H1 (cell line): ENCODE measurements around the gene ZNF777. TPM values are rescaled to one million over a fixed set of nuclear protein-coding genes. Genes with fewer than 3 reads are reported as not detected.
A peak's percentile ranks its signal among the peaks of the same experiment; 100 is the strongest.

Experiments
- CBX8 ChIP-seq: fragments of 300-800, 300-1000 bp; sonication (generic); IDR thresholded peaks from 2 replicates; pipeline ENCODE4 v1.7.1; 2016; ENCODE audit warnings: low read depth, low read length, borderline replicate concordance
- CHD1 ChIP-seq: IDR thresholded peaks from 2 replicates; pipeline ENCODE4 v1.6.1; 2012; ENCODE audit warnings: low read depth, low read length, improper control_type of control experiment
- CTCF ChIP-seq, 3 experiments: IDR thresholded peaks; 1 replicate in 2 of 3; 2 replicates in 1 of 3; pipeline versions ENCODE4 v1.5.1 to v1.6.1; 2011; ENCODE audit warnings: low read length in 3 of 3, mild to moderate bottlenecking in 3 of 3, inconsistent platforms in 2 of 3, low read depth in 1 of 3, moderate library complexity in 1 of 3; ENCODE audit not compliant: insufficient read depth in 1 of 3; ENCODE audit errors: control extremely low read depth in 1 of 3
- E2F6 ChIP-seq: IDR thresholded peaks from 2 replicates; pipeline ENCODE4 v1.6.1; 2012; ENCODE audit warnings: inconsistent platforms
- EP300 ChIP-seq, 2 experiments: IDR thresholded peaks; 1 replicate in 1 of 2; 2 replicates in 1 of 2; pipeline ENCODE4 v1.6.1; 2011 to 2012; ENCODE audit warnings: low read depth in 2 of 2, low read length in 2 of 2, mild to moderate bottlenecking in 2 of 2, borderline replicate concordance in 1 of 2, inconsistent platforms in 1 of 2, moderate library complexity in 1 of 2
- KDM4A ChIP-seq: IDR thresholded peaks from one replicate; pipeline ENCODE4 v1.7.1; 2012; ENCODE audit warnings: low read depth, mild to moderate bottlenecking, moderate library complexity, low read length, inconsistent platforms; ENCODE audit not compliant: severe bottlenecking
- NANOG ChIP-seq: IDR thresholded peaks from 2 replicates; pipeline ENCODE4 v1.6.1; 2011; ENCODE audit warnings: low read length, low read depth, mild to moderate bottlenecking, inconsistent platforms; ENCODE audit not compliant: insufficient read depth, poor library complexity, severe bottlenecking
- NRF1 ChIP-seq: IDR thresholded peaks from 2 replicates; pipeline ENCODE4 v1.6.1; 2011; ENCODE audit warnings: mild to moderate bottlenecking, low read depth, low read length, improper control_type of control experiment
- RFX5 ChIP-seq: IDR thresholded peaks from 2 replicates; pipeline ENCODE4 v1.6.1; 2011; ENCODE audit warnings: low read depth, low read length, improper control_type of control experiment, borderline replicate concordance
- RXRA ChIP-seq: IDR thresholded peaks from 2 replicates; pipeline ENCODE4 v1.6.1; 2011; ENCODE audit warnings: low read depth, mild to moderate bottlenecking, low read length, moderate library complexity; ENCODE audit not compliant: insufficient read depth
- SRF ChIP-seq: IDR thresholded peaks from 2 replicates; pipeline ENCODE4 v1.6.1; 2011; ENCODE audit warnings: mild to moderate bottlenecking, low read depth, low read length, moderate library complexity
- SUZ12 ChIP-seq: fragments of 200-600 bp; sonication (generic); IDR thresholded peaks from 2 replicates; pipeline ENCODE4 v1.6.1; 2012; ENCODE audit warnings: mild to moderate bottlenecking, inconsistent platforms, low read length, moderate library complexity, mixed read lengths
- TAF7 ChIP-seq: optimal IDR thresholded peaks from 2 replicates; pipeline ENCODE3; 2011; ENCODE audit warnings: low read depth, mild to moderate bottlenecking, inconsistent platforms, low read length, moderate library complexity, borderline replicate concordance
- TEAD4 ChIP-seq: IDR thresholded peaks from 2 replicates; pipeline ENCODE4 v1.6.1; 2012; ENCODE audit warnings: low read depth, low read length, inconsistent platforms, mixed read lengths
- polyA plus RNA-seq, 7 experiments: library from polyadenylated mRNA; depleted of rRNA in 3 of 7; stranded (reverse) in 5 of 7; unstranded in 2 of 7; fragments of >200 nt in 5 of 7; fragments of 200-250 nt in 2 of 7; gene quantifications; 1 replicate in 5 of 7; 2 replicates in 1 of 7; 4 replicates in 1 of 7; pipeline versions ENCODE4 v1.2.1 to v1.2.3, GENCODE V29; 2011 to 2013; ENCODE audit warnings: missing spikeins in 2 of 7, mixed read lengths in 2 of 7
- total RNA-seq: library from RNA; stranded (reverse); fragmentation: NEBNext Ultra II Directional; extraction: Animal tissue kit (Norgen Biotek cat#: 25700); gene quantifications from 2 replicates; pipeline ENCODE4 v1.2.1, GENCODE V29; 2021

The ZNF777 gene
- total and polyA plus RNA-seq, 2 of the 8 experiments (the other 6 are each of a cell fraction or from before 2014, with no cell fraction given), result 8.0 to 10.1 TPM

GRCh38 chr7:149460493-149461277, at the start of gene ZNF777 (continued):
- TF ChIP-seq CTCF (IDR thresholded peaks at IDR 0.05; ENCODE audit: control extremely low read depth in 1 of 3, insufficient read depth in 1 of 3, low read depth in 1 of 3, low read length in 3 of 3) (peak; percentile 38 to 60 (median 50)), NRF1 (no peak), CBX8 (no peak), EP300 (IDR thresholded peaks at IDR 0.05; ENCODE audit: borderline replicate concordance in 1 of 2, low read depth in 2 of 2, low read length in 2 of 2) (no peak), RXRA (no peak), TAF7 (no peak), CHD1 (no peak), KDM4A (peak; percentile 83), SUZ12 (0 out of 2 replicates have a peak, but pooled peaks have one; percentile 37), TEAD4 (no peak), RFX5 (no peak), NANOG (no peak), E2F6 (peak; percentile 47; the same call in 1 of the 2 replicates), SRF (no peak)
